ENCODE measurements around the gene SLC10A3.
"Not testable (repeated sequence)": the region's sequence is repeated elsewhere in the genome, so short reads cannot be mapped to it uniquely, and the experiment has no call there.

SLC10A3 gene

DNA sequence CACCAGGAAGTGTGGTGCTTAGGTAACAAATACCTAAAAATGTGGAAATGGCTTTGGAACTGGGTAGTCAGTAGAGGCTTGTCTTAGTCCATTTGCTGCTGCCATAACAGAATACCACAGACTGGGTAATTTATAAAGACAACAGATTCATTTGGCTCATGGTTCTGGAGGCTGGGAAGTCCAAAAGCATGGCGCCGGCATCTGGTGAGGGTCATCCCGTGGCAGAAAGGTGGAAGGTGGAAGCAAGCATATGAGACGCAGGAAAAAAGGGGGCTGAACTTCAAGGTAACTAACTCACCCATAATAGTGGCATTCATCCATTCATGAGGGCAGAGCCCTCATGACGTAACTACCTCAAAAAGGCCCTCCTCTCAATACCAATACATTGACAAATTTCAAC is 19.0 kb upstream of the SLC10A3 start:
- no peak for DNase-seq

DNA sequence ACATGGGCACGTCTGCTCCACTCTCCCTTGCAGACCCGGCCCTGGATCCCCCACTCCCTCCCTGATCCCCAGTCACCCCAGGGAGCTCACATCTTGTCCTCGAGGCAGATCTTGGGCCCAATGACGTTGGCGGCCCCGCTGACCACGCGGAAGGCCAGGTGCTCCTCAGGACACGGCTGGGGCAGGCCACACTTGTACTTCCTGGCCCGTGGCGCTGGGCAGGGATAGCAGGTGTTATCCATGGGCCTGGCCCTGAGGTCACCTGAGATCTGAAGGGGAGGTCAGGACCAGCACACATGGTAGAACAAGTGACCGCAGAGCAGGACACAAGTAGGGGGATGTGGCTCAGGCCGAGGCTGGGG is 17.9 kb upstream of the SLC10A3 start:
- no peak for DNase-seq

DNA sequence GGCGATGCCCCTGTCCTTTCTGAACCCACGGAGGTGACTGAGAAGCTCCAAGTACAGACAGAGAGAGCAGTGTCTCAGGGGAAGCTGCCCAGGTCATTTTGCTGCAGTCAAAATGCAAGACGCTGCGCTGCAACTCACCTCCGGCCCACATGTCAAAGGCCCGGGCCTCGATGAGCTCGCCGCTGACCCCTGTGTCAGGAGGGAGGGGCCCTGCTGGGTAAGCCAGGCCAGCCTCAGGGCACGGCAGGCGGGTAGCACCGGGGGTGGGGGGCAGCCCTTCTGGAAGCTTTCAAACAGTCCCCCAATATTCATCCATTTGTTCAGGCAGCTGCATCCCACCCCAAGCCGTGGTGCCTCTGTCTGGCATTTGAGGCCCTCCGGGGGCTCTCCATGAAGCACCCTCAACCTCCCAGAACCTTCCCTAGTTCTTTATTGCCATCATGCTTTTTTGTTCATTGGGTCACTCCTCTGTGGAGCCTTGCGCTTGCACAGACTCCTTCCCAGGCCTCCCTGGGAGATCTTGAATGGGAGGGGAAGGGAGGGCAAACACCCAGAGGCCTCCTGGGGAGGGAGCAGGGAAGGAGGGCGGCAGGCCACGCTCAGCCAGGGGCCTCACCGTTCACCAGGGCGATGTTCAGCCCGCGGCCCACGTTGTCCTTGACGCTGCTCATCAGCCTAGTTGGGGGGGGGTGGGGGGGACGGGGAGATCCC is 17.4 kb upstream of the SLC10A3 start:
- DNase-seq: no peak

DNA sequence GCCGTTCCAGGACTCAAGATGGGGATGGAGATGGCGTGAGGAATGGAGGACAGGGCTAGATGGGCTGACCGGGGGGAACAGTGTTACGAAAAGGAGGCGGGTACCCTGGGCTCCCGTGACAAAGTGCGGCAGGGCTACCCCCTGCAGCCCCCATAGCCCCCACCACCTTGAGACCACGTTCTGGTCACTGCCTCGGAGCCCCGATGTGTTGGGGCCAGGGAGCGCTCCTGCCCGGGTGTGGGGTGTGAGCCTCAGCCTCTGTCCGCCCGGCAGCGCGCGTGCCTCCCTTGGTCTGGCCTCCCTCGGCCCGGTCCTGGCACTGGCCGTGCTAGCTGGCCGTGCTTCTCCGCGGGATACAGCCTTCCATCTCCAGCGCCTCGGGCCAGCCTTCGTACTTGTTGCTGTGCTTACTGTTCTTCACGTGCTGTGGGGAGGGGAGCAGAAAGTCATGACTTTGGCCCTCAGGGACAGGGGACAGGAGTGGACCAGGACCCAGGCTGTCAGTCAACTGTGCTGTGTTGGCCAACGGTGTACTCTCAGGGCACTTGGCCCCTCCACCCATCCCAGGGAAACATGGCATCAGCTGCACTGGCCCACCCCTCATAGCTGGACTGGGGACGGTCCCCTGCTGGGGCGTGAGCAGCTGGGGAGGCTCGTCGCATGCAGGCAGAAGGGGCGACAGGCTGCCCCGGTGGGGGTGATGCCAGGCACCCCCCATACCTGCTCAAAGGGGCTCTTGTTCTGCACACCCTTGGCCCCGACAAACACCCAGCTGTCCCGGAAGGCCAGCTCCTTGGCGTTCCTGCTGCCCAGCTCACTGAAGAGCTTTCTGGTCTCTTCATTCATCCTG is 16.3 kb upstream of the SLC10A3 start:
- no peak for DNase-seq

DNA sequence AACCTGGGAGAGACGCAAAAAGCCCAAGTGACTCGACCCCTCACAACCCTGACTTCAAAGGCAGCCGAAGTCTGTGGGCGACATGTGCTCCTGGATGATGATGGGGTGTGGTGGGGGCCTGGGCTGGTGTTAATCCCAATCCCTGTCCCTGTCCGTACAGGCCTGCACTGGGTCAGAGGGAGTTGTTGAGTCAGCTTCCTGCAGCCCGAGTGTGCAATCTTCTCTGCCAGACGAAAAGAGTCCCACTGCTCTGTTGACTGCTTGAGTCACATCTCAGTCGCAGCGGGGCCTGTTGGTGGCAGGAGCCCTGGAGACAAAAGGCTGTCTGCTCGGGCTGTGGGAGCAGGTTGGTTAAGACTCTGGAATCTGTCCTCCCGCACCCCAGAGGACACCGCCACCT is 15.3 kb upstream of the SLC10A3 start:
- DNase-seq: no peak

DNA sequence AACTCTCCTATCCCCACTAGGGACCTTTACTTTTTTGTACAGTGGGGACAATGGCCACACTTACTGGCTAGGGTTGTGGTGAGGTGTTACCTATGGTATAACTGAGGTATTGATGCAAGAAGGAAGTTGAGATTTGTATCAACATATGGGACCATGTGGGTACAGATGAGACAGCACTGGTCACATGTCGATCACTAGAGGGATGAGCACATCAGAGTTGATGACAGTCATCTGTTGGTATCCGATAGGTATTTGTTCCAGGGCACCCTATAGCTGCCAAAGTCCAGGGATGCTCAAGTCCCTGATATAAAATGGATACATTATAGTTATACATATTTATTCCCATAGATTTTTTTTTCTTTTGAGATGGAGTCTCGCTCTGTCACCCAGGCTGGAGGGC is 12.6 kb upstream of the SLC10A3 start:
- DNase-seq: no peak

DNA sequence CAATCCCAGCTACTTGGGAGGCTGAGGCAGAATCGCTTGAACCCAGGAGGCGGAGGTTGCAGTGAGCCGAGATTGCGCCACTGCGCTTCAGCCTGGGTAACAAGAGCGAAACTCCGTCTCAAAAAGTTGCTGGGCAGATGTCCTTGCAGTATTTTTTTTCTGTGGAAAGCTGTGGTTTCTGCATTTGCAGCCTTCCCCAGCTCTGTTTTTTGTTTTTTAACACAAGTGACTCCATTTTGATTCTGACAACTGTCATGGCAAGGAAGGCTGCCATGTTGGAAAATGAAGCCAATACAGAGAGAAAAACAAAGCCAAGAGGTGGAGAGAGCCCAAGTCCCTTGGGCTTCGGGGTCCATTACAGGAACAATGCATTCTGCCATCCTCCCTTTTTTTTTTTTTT is 11.7 kb upstream of the SLC10A3 start:
- no peak for DNase-seq

DNA sequence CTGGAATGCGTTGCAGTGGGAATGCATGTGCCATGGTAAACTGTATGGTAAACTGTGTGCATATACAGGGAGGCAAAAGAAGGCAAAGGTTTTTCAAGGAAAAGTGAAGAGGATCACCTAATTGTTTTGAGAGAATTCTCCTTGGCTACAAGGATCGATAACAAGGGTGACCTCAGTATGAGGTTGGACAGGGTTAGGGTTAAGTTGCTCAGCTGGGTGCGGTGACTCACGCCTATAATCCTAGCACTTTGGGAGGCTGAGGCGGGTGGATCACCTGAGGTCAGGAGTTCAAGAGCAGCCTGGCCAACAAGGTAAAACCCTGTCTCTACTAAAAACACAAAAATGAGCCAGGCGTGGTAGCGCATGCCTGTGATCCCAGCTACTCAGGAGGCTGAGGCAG is 11.0 kb upstream of the SLC10A3 start:
- not testable (repeated sequence) for DNase-seq

DNA sequence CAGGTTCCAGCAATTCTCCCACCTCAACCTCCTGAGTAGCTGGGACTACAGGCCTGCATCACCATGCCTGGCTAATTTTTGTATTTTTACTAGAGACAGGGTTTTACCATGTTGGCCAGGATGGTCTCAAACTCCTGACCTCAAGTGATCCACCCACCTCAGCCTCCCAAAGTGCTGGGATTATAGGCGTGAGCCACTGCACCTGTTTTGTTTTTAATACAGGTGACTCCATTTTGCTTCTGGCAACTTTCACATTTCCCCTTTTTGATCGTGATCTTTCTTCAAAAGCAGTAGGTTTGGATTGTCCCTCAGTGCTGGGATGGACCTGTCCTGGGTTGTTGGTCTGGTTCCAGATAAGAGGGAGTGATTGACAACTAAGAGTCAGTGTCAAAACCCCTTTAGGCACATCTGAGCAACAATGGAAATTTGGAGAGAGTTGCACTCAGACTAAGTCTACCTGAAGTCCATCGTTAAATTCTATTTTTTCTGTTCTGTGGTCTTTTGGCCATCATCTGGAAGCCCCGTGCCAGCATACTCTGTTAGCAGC is 6.2 kb upstream of the SLC10A3 start:
- DNase-seq: not testable (repeated sequence)

DNA sequence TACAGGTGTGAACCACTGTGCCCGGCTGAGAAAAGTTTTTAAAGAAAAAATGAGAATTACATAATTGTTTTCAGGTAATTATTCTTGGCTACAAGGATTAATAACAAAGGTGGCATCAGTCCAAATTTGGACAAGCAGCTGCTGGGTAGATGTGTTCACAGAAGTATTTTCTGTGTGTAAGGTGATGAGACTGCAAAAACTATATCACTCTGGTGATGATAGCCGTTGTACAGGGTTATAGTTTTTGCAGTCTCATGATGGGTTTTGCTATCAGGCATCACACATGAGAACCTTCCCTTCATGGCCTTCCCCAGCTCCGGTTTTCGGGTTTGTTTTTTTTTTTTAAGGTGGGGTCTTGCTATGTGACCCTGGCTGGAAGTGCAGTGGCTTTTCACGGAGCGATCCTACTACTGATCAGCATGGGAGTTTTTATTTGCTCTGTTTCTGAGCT is 5.1 kb upstream of the SLC10A3 start:
- DNase-seq: no peak

DNA sequence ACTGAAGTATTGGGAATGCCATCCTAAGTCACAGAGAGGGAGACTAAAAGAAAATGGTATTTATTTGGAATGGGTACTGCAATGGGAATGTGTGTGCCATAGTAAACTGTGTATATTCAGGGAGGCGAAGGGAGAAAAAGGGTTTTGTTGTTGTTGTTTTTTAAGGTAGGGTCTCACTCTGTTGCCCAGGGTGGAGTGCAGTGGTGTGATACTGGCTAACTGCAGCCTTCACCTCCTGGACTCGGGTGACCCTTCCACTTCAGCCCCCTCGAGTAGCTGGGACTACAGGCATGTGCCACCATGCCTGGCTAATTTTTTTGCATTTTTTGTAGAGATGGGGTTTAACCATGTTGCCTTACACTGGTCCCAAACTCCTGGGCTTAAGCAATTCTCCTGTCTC is 4.3 kb upstream of the SLC10A3 start:
- no peak for DNase-seq

DNA sequence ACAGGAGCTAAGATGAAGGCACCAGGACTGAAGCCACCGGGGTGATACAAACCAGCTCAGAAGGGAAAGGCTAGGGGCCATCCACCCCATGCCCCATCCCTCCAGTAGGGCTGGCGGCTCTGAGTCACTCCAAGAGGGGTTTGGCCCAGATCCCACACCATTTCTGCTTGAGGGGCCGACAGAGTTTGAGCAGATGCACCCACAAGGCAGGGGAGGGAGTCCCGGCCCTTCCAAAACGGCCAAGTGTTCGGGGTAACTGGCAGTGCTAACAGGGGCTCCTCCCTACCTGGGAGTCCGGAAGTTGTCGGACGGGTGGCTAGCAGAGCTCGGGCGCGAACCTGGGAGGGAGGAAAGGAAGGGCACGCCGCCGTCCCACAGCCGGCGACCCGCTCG is 412 bp downstream of the SLC10A3 start:
- no peak for DNase-seq

DNA sequence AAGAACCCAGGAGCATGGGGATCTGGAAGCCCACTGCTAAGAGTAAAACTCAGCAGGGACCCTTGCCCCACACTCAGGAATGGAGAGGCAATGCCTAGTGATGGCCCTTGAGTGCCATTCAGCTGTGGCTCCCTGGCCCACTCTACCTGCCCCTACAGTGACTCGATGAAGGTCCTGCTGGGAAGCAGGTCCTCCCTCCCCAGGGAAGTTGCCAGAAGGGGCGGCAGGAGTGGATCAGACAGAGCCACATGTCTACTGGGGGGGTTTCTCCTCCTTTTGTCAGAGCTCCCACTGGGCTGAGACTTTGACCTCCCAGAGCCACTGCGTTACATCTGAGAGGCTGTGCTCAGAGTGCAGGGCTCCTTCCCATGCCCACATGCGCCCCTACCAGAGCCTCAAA is 1.2 kb downstream of the SLC10A3 start:
- no peak for DNase-seq

DNA sequence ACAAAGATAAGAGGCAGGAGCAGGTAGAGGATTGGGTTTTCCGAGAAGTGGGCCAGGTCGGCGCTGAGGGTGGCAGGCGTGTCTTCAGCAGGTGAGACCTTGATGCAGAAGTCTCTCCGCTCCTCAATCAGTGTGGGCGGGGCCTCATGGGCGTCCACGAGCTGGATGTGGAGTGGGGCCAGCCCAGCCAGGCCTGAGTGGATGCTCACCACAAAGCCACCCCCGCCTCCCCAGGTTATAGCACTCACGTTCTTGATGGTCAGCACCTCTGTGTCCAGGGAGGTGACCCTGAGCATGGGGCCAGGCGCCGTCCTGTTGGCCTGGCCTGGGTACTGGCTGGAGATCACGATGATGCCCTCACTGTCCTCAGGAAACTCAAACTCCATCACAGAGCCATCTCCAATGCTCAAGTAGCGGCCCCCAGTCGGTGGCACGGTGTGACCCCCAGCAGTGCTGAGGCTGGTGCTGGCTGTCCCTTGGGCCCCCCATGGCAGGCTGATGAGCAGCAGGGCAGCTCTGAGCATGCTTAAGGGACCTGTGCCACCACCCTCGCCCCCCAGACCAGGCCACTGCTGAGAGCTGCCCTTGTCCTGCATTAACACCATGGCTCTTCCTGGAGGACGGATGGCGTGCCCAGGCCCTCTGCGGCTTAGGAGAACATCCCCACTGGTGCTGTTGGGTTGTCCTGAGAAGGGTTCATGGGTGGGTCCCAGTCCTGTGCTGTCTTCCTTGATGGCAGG is 1.9 kb downstream of the SLC10A3 start:
- DNase-seq: no peak

DNA sequence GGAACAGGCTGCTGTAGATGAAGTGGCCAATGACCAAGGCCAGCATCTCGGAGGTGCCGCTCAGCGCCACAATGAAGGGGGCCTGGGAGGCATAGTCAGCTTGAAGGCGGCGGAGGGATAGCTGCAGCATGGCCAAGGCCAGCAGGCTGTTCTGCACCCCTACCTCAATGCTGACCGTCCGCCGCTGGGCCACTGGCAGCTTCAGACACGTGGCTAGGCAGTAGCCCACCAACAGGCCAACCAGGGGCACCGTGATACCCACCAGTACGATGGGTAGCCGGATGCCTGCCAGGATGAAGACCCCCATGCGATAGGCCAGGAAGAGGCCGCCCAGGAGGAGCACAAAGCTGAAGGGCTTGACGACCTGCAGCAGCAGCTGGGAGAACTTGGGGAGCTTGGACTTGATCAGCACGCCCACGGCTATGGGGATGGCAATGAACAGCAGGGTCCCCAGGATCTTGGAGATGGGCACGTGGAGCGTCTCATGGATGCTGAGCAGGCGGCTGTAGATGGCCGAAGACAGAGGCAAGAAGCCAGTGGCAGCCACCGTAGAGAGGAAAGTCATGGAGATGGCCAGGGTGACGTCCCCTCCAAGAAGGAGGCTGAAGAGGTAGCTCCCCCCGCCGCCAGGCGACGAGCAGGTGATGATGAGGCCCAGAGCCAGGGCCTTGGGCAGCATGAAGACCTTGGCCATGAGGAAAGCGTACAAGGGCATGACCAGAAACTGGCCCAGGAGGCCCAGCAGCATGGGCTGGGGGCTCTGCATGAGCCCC is 2.7 kb downstream of the SLC10A3 start:
- no peak for DNase-seq

DNA sequence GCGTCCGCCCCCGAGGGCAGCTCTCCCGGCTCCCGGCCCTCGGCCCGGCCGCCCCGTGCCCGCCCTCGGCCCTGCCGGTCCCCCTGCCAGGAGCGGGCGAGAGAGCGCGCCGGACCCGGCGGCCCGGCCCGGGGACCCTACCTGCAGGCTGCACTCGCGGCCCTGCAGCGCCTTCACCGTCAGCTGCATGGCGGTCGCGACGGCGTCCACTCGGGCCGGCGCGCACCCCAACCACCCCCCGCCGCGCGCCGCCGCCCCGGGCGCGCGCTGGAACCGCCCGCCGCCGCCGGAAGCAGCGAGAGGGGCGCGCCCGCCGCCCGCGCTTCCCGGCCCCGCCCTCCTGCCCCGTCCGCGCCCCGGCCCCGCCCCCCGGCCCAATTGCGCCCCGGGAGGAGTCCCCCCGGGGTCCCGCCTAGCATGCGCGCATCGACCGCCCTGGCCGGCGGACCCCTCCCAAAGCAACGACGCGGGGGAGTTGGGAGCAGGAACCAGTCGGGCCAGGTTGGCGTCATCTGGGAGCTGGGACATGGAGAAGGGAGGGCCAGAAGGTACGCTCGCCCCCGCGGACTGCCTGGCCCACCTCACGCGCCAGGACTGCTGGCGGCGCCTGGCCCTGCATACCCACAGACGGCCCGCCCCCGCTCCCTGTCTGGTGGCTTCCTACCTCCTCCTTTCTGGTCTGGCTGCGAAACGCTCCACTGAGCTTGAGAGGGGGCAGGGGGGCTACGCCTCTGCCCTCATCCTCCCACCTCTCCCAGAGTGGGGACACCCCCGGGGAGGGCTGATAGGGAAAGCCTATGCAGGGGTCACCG is 3.8 kb downstream of the SLC10A3 start, which contains the start of gene UBL4A:
TSS of gene UBL4A (minus strand) at position 220 of the 812 bp plus-strand sequence. CDS start at position 189, 31 bp downstream.
- DNase-seq: no peak

DNA sequence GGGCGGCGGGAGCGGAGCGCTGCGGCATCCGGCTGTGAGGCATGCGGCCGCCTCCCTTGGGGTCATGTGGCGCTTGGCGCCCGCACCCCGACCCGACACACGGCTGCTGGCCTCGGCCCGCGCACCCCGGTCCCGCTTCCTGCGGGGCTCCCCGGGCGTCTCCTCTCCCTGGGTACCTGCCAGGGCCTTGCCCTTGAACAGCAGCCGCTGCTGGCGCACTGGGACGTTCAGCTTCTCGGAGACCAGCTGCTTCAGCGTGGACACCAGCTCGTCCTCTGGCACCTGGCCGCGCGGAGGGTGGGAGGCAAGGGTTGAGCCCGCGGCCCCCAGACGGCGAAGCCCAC is 4.4 kb downstream of the SLC10A3 start:
- DNase-seq: no peak

DNA sequence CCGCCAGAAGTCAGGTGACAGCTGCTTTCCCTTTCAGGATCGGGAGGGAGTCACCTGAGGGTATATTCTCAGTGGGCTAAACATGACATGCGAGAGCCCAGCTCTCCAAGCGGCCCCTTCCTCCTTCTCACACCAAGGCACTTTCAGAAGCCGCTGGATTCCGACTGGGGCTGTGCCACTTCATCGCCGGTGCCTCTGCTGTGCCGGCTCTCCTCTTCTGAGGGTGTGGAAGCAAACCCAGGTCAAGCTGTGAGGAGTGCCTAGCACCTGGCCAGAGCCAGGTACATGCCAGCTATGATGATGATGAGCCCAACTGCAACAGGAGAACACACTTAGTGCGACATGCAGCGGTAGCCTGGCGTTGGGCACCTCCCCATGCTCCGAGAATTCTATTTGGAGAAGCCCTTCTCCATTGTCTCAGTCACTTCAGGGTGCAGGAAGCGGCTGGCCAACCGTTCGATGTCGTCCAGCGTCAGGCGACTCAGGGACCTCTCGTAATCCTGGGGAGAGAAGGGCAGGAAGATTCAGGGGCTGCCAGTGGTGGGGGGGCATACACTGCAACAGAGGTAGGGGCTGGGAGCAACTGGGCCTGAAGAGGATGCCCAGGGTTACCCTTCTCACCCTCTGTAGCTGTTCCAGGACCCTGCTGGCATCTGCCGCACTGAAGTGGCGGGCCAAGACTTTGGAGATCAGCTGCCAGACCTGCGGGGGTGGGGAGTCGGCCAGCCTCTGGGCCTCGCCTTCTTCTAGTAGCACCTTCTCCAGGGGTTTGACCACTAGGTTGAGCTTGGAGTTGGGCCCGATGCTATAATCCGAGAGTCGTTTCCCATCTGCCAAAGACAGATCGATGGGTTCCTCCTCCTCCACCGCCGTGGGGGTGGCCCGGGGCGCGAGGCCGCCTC is 5.0 kb downstream of the SLC10A3 start:
- DNase-seq: no peak

DNA sequence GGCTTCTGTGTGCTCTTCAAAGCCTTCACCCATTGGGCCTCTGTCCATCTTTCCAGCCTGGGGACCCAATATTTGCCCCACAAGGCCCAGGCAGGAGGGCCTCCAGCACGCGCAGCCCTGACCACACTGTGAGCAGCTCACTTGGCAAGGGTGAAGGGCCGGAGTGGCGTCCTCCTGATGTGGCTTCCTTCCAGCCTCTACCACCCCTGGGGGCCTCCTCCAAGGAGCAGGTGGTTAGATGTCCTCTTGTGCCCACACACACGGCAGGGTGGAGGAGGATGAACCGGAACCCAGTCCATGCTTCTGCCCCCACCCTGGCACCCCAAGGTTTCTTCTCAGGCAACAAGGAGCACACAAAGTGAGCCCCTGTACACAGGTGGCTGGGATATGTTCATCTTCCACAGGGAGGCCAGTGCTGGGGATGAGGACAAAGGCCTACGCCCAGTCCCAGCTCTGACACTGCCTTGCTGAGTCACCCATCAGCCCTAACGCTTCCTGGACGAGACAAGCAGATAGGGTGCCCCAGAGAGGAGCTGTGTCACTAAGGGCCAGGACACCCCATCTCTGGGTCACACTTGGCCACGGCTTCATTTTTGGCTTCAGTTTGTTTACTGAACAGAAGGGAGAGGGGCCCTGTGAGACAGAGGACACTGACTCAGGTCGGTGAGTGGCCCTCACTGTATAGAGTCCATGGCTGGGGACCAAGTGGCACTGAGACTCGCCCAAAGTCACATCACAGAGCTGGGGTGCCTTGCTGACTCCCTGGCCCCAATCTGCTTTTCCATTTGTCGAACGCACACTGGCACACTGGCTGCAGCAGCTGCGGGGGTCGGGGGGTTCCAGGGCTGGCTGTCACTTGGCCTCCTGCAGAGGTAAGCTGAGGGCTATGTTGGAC is 5.9 kb downstream of the SLC10A3 start:
- no peak for DNase-seq

DNA sequence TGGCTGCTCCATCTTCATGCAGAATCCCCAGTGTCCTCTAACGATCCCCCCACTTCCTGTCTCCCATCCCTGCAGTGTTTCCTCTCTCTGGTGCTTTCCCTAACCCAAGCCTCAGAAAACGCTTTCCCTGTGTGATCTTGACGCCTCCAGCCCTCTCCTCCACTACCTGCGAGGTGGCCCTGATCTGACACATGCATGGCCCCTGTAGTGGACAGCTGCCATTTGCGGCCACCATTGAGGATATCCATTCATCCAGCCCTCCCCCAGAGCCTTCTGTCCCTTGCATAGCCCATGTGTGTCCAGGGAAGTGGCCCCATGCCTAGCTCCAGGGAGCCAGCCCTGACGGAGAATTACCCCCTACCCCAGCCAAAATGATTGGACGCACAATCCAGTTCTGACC is 7.1 kb downstream of the SLC10A3 start:
- no peak for DNase-seq
